ENCODE data around the gene PAK5. TPM values are rescaled to one million over a fixed set of nuclear protein-coding genes. Genes with fewer than 3 reads are reported as not detected.

PAK5 gene
- total RNA-seq, 1 donor = not detected

DNA sequence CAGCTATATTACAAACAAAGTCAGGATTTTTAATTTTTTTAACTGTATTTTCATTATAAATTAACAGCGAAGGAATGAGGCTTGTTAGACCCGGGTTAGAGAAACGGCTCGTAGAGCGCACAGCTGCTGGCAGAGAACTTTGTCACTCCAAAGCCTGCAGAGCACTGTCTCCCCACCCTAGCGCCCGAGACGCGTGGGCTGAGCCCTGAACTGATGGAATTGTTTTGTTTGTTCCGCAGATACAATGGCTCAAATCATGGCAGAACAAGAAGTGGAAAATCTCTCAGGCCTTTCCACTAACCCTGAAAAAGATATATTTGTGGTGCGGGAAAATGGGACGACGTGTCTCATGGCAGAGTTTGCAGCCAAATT is 323.7 kb downstream of the PAK5 start:
- TF ChIP-seq, protein P1, sequence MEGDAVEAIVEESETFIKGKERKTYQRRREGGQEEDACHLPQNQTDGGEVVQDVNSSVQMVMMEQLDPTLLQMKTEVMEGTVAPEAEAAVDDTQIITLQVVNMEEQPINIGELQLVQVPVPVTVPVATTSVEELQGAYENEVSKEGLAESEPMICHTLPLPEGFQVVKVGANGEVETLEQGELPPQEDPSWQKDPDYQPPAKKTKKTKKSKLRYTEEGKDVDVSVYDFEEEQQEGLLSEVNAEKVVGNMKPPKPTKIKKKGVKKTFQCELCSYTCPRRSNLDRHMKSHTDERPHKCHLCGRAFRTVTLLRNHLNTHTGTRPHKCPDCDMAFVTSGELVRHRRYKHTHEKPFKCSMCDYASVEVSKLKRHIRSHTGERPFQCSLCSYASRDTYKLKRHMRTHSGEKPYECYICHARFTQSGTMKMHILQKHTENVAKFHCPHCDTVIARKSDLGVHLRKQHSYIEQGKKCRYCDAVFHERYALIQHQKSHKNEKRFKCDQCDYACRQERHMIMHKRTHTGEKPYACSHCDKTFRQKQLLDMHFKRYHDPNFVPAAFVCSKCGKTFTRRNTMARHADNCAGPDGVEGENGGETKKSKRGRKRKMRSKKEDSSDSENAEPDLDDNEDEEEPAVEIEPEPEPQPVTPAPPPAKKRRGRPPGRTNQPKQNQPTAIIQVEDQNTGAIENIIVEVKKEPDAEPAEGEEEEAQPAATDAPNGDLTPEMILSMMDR (IDR thresholded peaks at IDR 0.05; ENCODE audit: insufficient read depth, low read length) = no peak
- no peak overlapping the region for H3K4me3 ChIP-seq (ENCODE audit: low read depth, low read length)
- no peak for DNase-seq (ENCODE audit: low read depth)

DNA sequence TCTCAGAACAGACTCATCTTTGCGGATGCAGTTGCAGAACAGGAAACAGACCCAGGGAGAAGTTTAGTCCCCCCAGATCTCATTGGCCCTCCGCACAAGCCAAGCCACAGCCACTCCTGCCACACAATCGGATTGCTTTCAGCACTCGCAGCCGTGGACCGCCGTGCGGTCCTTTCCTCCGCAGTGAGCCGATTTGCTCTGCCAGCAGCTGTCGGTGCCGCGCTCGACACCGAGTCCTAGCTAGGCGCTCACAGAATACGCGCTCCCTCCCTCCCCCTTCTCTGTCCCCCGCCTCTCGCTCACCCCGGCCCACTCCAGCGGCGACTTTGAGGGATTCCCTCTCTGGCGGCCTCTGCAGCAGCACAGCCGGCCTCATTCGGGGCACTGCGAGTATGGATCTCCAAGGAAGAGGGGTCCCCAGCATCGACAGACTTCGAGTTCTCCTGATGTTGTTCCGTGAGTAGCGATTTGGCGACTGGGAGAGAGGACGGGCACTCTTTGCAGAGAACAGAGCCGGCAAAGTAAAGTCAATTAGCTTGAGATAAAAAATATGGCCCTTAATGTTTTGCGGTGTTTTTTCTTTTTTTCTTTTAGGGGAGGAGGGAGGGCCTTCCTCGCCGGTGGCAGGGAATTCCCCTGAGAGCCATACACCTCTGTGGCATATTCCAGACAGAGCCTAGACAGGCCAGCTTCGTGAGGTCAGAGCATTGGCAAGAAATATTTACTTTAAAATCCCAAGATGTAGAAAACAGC is 324.2 kb downstream of the PAK5 start, which contains the start of gene LAMP5:
TSS of gene LAMP5 (plus strand) at position 130 of the 753 bp plus-strand sequence. CDS start at position 393, 263 bp downstream.
- TF ChIP-seq, protein P1 (IDR thresholded peaks at IDR 0.05; ENCODE audit: insufficient read depth, low read length) = no peak
- H3K4me3 ChIP-seq (ENCODE audit: low read depth, low read length) = no peak within 1 kb of the TSS
- DNase-seq (ENCODE audit: low read depth) = no peak

DNA sequence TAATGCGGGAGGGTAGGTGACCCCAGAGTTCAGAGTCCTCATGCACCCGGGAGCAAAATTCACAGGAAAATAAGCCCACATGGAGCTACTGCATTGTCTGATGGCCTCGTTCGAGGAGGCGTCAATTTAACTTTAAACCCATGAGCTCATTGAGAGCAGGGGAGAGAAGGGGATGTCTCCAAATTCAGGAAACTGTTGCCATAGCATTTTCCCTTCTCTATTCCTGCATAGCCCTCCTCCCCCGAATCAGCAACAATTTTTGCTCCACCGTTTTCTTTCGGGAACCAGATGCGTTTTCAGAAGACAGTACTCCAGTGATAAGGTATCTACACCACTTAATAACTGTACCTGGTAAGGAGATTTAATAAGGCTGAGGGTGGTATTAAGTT is 324.8 kb downstream of the PAK5 start:
- DNase-seq (ENCODE audit: low read depth) = no peak
- TF ChIP-seq, protein P1 (IDR thresholded peaks at IDR 0.05; ENCODE audit: insufficient read depth, low read length) = no peak

DNA sequence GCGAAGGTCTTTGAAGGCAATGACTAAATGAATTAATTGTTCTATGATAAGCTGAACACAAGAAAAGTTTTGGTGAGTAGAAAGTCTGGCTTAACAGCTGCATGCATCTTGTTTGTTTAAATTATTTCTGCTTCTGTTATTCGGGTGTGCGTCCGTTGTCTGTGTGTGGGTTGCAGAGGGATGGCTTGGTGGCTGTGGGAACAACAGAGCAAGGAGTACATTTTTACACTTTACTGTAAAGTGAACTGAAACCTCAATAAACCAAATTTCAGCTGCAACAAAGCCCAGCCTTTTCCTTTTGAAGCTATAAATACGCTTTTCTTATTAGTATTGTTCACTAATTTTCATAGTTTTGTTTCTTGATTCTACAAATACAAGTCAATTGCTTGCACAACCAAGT is 328.0 kb downstream of the PAK5 start:
- TF ChIP-seq, protein P1 (IDR thresholded peaks at IDR 0.05; ENCODE audit: insufficient read depth, low read length) = no peak
- H3K4me3 ChIP-seq (ENCODE audit: low read depth, low read length) = no peak overlapping the region
- DNase-seq (ENCODE audit: low read depth) = no peak

More for the DNA sequence above, 324.8 kb downstream of the PAK5 start:
- no peak overlapping the region for H3K4me3 ChIP-seq (ENCODE audit: low read depth, low read length)

DNA sequence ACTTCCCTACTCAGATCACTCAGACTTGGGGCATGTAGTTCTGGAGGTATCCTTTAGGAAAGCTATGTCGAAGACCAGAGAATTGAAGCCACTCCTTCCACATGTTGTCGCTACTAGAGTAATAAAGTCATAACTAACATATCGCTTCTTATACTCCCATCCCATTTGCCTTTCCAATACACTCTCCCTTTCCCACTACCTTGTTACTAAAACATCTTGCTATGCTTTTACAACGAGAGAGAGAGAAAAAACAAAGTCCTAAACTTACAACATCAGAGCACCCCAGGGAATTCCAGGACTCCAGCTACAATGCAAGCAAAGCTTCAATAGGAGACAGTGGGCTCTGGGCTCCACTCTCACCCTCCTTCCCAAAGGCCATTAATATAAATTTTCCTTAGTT is 329.6 kb downstream of the PAK5 start:
- TF ChIP-seq, protein P1 (IDR thresholded peaks at IDR 0.05; ENCODE audit: insufficient read depth, low read length) = no peak
- H3K4me3 ChIP-seq (ENCODE audit: low read depth, low read length) = no peak overlapping the region
- no peak for DNase-seq (ENCODE audit: low read depth)

DNA sequence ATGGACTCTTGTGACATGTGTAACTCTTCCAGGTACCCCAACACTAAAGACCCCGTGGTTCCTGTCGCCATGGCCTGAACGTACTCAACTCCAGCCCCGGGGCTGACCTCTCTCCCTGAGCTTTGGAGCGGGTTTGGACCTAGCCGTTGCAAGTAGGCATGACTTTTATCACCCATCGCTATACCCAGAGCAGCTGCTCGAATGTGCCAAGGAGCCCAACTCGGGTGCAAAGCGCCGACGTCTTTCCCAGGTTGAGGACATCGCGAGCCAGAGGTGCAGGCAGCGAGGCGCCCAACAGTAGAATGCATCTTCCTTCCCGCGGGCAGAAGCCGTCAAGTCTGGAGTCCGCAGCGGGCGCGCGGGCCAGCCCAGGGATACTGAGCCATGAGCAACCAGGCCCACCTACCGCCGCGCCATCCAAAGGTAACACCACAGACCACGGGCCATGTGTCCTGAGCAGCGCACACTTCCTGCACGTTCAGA is 330.1 kb downstream of the PAK5 start:
- DNase-seq (ENCODE audit: low read depth) = no peak
- no peak overlapping the region for H3K4me3 ChIP-seq (ENCODE audit: low read depth, low read length)
- TF ChIP-seq, protein P1 (IDR thresholded peaks at IDR 0.05; ENCODE audit: insufficient read depth, low read length) = no peak

All from fibroblast of the aortic adventitia (primary cell).